SK-N-MC (cell line): Measurements from ENCODE around the gene RTBDN.
"Not testable (repeated sequence)": the region's sequence is repeated elsewhere in the genome, so short reads cannot be mapped to it uniquely, and the experiment has no call there.

ENCODE experiments used
- EZH2 ChIP-seq: fragments of 200-600 bp; sonication (generic); IDR thresholded peaks from one replicate; pipeline ENCODE4 v1.6.1; 2017; ENCODE audit warnings: antibody characterized with exemption
- POLR2AphosphoS5 ChIP-seq: IDR thresholded peaks from 2 replicates; pipeline ENCODE4 v1.6.1; 2012; ENCODE audit warnings: mild to moderate bottlenecking, low read depth, low read length, borderline replicate concordance

DNA sequence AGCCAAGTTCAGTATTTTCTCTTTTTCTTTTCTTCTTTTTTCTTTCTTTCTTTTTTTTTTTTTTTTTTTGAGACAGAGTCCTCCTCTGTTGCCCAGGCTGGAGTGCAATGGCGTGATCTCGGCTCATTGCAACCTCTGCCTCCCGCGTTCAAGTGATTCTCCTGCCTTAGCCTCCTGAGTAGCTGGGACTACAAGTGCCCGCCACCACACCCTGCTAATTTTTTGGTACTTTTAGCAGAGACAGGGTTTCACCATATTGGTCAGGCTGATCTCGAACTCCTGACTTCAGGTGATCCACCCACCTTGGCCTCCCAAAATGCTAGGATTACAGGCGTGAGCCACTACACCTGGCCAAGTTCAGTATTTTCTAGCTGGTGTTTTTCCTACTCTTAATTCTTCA is 36.8 kb downstream of the RTBDN start:
- TF ChIP-seq POLR2AphosphoS5, EZH2: not testable (repeated sequence)
